HFFc6 (cell line): ENCODE data around the gene IPP. TPM values are rescaled to one million over a fixed set of nuclear protein-coding genes. Genes with fewer than 3 reads are reported as not detected.

Experiments
- DNase-seq: peaks from one replicate; pipeline ENCODE4 v3.0.0-alpha.2; 2018
- H3K27ac Mint-ChIP-seq: 2 replicates; pipeline ENCODE4 v1.8.0; 2020; ENCODE audit warnings: mild to moderate bottlenecking, mixed read lengths
- H3K27me3 Mint-ChIP-seq: 2 replicates; pipeline ENCODE4 v1.8.0; 2021; ENCODE audit warnings: mild to moderate bottlenecking, moderate library complexity, mixed read lengths; ENCODE audit not compliant: insufficient read depth
- H3K36me3 Mint-ChIP-seq: 2 replicates; pipeline ENCODE4 v1.8.0; 2021; ENCODE audit warnings: low read depth, mixed read lengths
- H3K4me1 Mint-ChIP-seq: 2 replicates; pipeline ENCODE4 v1.8.0; 2020; ENCODE audit warnings: low read depth, mixed read lengths
- H3K4me3 Mint-ChIP-seq: 2 replicates; pipeline ENCODE4 v1.8.0; 2020; ENCODE audit warnings: mild to moderate bottlenecking, moderate library complexity, mixed read lengths
- H3K9me3 Mint-ChIP-seq: 2 replicates; pipeline ENCODE4 v1.8.0; 2020; ENCODE audit warnings: mild to moderate bottlenecking, mixed read lengths
- total RNA-seq, 6 experiments: library from RNA; stranded (reverse); fragmentation: NEBNext Ultra II Directional; extraction: Animal tissue kit (Norgen Biotek cat#: 25700); gene quantifications; 2 replicates in 1 of 6; 3 replicates in 5 of 6; pipeline ENCODE4 v1.2.3, GENCODE V29; 2021
- TF ChIP-seq, protein P1 (sequence below): fragments of 200-600 bp; sonication (generic); IDR thresholded peaks from 2 replicates; pipeline ENCODE4 v1.5.0; 2021; ENCODE audit warnings: antibody characterized with exemption, mild to moderate bottlenecking

IPP gene
- total RNA-seq, 6 experiments from 2014 or later, result 15.7 to 22.0 (median 18.9) TPM

DNA sequence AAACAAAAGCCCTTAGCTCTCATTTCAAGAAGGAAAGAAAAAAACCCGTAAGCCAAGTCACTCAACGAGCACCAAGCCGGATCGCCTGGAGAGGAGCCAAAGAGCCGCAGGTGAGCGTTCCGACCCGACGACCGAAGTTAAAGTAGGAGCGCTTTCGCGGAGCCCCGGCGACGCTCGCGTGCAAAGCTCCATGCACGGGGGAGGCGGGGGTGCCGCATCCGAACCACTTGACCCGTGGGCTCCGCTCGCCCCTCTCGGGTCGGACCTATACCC, 64.5 kb downstream of the IPP start:
- DNase-seq, result no peak
- H3K4me3 Mint-ChIP-seq, result peak overlapping the region; percentile 97

DNA sequence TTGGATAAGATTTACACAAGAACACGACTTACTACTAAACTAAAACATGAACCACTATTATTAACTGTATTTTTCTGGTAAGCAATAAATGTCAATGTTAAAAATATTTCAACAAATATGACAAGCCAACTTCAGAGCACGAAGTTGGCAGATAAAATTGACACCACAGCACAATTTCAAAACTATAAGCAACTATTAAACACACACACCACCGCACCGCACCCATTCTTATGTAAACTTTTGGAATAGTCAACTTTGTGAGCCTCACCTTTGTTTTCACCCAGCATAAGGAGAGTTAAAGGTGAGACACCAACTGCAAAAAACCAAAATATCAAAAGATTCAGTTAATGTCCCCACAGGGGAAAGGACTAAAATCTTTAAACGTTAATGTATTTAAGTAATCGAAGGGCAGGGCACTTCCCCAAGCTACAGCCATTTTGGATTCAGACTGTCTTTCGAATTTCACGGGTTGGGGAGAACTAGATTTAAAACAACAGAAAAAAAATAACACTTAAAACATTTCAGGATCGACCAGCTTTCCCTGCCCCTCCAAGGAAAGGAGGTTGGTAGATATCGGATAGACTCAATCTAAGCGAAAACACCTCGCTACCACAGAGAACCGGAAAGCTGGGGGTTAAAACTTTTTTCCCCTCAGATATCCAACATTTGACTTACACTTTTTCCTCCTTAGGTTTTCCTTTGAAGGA, 65.0 kb downstream of the IPP start:
- no peaks in the 10 kb centered on the region for H3K9me3 Mint-ChIP-seq
- peaks cover 52% of the 10 kb centered on the region for H3K4me1 Mint-ChIP-seq
- DNase-seq, result no peak
- peak overlapping the region; percentile 100 for H3K27ac Mint-ChIP-seq
- H3K27me3 Mint-ChIP-seq, result peaks cover 5% of the 10 kb centered on the region; the same call in 1 of the 2 replicates
- H3K4me3 Mint-ChIP-seq, result peak overlapping the region; percentile 97
- peaks cover 10% of the 10 kb centered on the region for H3K36me3 Mint-ChIP-seq
- TF ChIP-seq, protein P1, sequence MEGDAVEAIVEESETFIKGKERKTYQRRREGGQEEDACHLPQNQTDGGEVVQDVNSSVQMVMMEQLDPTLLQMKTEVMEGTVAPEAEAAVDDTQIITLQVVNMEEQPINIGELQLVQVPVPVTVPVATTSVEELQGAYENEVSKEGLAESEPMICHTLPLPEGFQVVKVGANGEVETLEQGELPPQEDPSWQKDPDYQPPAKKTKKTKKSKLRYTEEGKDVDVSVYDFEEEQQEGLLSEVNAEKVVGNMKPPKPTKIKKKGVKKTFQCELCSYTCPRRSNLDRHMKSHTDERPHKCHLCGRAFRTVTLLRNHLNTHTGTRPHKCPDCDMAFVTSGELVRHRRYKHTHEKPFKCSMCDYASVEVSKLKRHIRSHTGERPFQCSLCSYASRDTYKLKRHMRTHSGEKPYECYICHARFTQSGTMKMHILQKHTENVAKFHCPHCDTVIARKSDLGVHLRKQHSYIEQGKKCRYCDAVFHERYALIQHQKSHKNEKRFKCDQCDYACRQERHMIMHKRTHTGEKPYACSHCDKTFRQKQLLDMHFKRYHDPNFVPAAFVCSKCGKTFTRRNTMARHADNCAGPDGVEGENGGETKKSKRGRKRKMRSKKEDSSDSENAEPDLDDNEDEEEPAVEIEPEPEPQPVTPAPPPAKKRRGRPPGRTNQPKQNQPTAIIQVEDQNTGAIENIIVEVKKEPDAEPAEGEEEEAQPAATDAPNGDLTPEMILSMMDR, result no peak

More for the DNA sequence above, 64.5 kb downstream of the IPP start:
- no peaks in the 10 kb centered on the region for H3K9me3 Mint-ChIP-seq
- TF ChIP-seq, protein P1, result no peak
- H3K27ac Mint-ChIP-seq, result peak overlapping the region; percentile 100
- peaks cover 12% of the 10 kb centered on the region for H3K36me3 Mint-ChIP-seq
- H3K4me1 Mint-ChIP-seq, result peaks cover 47% of the 10 kb centered on the region
- peaks cover 5% of the 10 kb centered on the region; the same call in 1 of the 2 replicates for H3K27me3 Mint-ChIP-seq

DNA sequence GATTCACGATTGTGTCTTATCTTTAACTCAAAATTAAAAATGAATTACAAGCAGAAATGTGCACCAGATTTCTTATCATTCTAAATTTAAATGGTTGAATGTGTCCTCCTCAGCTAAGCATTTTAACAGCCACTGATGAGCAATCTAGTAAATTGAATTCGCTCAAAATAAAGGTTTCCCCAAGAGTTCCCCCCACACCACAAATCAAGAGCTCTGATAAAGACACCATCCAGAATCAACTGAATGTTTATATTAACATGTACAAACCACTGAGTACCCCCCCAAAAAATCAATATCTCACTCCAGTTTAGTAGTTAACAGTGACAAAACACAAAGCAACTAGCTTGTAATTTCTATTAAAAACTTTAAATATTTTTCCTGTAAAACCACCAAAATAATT, 66.1 kb downstream of the IPP start:
- Mint-ChIP-seq H3K4me3 (peak overlapping the region; percentile 97), H3K9me3 (no peaks in the 10 kb centered on the region), H3K27me3 (peaks cover 5% of the 10 kb centered on the region; the same call in 1 of the 2 replicates), H3K4me1 (peaks cover 62% of the 10 kb centered on the region), H3K36me3 (peaks cover 10% of the 10 kb centered on the region), H3K27ac (peak overlapping the region; percentile 59)
- no peak for DNase-seq
- TF ChIP-seq, protein P1, result no peak

DNA sequence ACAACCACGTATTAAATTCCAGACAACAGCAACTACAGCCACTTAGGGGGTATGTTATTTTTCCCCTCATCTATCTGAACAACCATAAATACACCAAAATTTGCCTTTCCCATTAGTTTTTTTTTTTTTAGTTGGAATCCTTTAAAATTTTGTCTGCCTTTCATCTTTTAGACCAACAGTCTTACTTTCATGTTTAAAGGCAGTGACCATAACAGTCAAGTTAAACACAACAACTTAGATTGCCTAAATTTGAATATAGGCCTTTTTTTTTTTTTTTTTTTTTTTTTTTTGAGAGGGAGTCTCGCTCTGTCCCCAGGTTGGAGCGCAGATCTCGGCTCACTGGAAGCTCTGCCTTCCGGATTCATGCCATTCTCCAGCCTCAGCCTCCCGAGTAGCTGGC, 67.5 kb downstream of the IPP start:
- no peak for DNase-seq
- H3K4me3 Mint-ChIP-seq, result no peak overlapping the region; the same call in 1 of the 2 replicates
- H3K27me3 Mint-ChIP-seq, result peaks cover 3% of the 10 kb centered on the region; the same call in 1 of the 2 replicates
- no peak overlapping the region for H3K27ac Mint-ChIP-seq
- TF ChIP-seq, protein P1, result no peak
- peaks cover 69% of the 10 kb centered on the region for H3K4me1 Mint-ChIP-seq
- H3K36me3 Mint-ChIP-seq, result 0 out of 2 replicates have a peak, but pooled peaks cover 4% of the 10 kb centered on the region
- no peaks in the 10 kb centered on the region for H3K9me3 Mint-ChIP-seq

DNA sequence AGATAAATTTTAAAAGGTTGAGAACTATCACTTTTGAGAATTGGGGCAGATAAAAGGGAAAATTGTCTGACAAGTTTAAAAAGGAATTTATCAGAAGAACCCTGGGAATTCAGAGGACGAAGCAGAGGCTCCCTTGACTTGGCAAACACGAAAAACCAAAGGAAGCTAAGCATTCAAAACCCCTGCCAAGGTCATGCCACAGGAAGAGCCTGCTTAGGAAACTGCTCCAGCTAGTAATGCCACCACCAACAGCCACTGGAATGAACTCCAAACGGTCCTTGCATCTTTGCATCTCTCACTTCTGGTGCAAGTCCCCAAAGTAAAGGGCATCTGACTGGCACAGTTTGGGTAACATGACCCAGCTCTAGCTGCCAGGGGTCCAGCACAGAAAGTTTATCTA, 71.3 kb downstream of the IPP start:
- Mint-ChIP-seq H3K9me3 (no peaks in the 10 kb centered on the region), H3K27ac (peak overlapping the region; percentile 75), H3K27me3 (no peaks in the 10 kb centered on the region), H3K4me1 (peaks cover 69% of the 10 kb centered on the region), H3K36me3 (peaks cover 7% of the 10 kb centered on the region), H3K4me3 (peak overlapping the region; percentile 56; the same call in 1 of the 2 replicates)
- DNase-seq, result no peak
- TF ChIP-seq, protein P1, result no peak
